Bronchial epithelial cell (primary cell): ENCODE data around the gene MBLAC1. TPM values are rescaled to one million over a fixed set of nuclear protein-coding genes. Genes with fewer than 3 reads are reported as not detected.
A peak's percentile ranks its signal among the peaks of the same experiment; 100 is the strongest.

ENCODE experiments used
- DNase-seq: peaks from one replicate; pipeline ENCODE4 v3.0.0-alpha.2; 2010; ENCODE audit warnings: low read depth
- FAIRE-seq: peaks from 2 replicates; lab custom pipeline; 2011; peaks lifted over from hg19 to GRCh38; lab: Jason Lieb, UNC
- H3K27me3 ChIP-seq: 2 replicates; pipeline ENCODE4 v1.5.1; 2011; ENCODE audit warnings: low read length; ENCODE audit not compliant: control insufficient read depth, insufficient read depth
- H3K36me3 ChIP-seq: 2 replicates; pipeline ENCODE4 v1.5.1; 2011; ENCODE audit warnings: low read length; ENCODE audit not compliant: control insufficient read depth, insufficient read depth
- H3K4me3 ChIP-seq: 2 replicates; pipeline ENCODE4 v1.5.1; 2011; ENCODE audit warnings: mild to moderate bottlenecking, low read depth, low read length, control low read depth
- total RNA-seq: library from RNA; depleted of rRNA; stranded (reverse); fragments of >200 nt; gene quantifications from 2 replicates; pipeline ENCODE4 v1.2.1, GENCODE V29; 2014
- TF ChIP-seq, protein P1 (sequence below): IDR thresholded peaks from 2 replicates; pipeline ENCODE4 v1.5.1; 2011; ENCODE audit warnings: mild to moderate bottlenecking, moderate library complexity, low read length, control low read depth, inconsistent platforms; ENCODE audit not compliant: insufficient read depth, severe bottlenecking

The MBLAC1 gene
- total RNA-seq, 1 donor from 2014 or later, result 1.6 TPM

- Histone ChIP-seq H3K4me3 (peak within 1 kb of the TSS; percentile 69), H3K27me3 (no peaks in the 10 kb centered on the region), H3K36me3 (peaks cover 32% of the 10 kb centered on the region)
- TF ChIP-seq, protein P1, sequence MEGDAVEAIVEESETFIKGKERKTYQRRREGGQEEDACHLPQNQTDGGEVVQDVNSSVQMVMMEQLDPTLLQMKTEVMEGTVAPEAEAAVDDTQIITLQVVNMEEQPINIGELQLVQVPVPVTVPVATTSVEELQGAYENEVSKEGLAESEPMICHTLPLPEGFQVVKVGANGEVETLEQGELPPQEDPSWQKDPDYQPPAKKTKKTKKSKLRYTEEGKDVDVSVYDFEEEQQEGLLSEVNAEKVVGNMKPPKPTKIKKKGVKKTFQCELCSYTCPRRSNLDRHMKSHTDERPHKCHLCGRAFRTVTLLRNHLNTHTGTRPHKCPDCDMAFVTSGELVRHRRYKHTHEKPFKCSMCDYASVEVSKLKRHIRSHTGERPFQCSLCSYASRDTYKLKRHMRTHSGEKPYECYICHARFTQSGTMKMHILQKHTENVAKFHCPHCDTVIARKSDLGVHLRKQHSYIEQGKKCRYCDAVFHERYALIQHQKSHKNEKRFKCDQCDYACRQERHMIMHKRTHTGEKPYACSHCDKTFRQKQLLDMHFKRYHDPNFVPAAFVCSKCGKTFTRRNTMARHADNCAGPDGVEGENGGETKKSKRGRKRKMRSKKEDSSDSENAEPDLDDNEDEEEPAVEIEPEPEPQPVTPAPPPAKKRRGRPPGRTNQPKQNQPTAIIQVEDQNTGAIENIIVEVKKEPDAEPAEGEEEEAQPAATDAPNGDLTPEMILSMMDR, result no peak
- FAIRE-seq (no peak), DNase-seq (peak; percentile 92)
Measured at GRCh38 chr7:100101016-100101862, 25.5 kb upstream of the MBLAC1 start, which contains the start of the genes AP4M1 and MCM7. TSS of gene AP4M1 (plus strand) at chr7:100101643. CDS start at chr7:100101715, 72 bp downstream. TSS of gene MCM7 (minus strand) at chr7:100101397. CDS start at chr7:100101294, 103 bp downstream.

DNA sequence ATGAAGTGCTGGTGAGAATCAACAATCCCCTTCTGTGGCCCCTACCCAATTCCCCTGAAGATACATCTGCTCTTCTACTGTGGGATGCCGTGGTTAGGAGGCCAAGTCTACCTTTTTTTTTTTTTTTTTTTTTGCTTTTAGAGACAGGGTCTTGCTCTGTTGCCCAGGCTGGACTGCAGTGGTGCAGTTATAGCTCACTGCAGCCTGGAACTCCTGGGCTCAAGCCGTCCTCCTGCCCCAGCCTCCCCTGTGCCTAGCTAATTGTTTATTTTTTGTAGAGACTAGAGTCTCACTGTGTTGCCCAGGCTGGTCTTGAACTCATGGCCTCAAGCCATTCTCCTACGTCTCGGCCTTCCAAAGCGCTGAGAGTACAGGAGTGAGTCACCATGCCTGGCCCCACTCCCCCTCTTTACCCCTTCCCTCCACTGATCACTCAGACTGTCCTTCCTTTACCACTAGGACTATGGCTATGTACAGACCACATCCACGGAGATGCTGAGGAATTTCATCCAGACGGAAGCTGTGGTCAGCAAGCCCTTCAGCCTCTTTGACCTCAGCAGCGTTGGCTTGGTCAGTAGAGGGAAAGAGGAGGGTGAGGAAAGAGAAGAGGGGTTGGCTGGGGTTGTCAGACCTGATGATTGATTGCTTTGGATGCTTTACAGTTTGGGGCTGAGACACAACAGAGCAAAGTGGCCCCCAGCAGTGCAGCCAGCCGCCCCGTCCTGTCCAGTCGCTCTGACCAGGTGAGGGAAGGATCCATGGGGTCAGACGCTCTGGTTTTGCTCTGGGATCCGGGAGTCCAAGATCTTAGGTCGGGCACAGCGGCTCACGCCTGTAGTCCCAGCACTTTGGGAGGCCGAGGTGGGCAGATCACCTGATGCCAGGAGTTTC is 23.6 kb upstream of the MBLAC1 start:
- FAIRE-seq, result no peak
- Histone ChIP-seq H3K36me3 (peaks cover 29% of the 10 kb centered on the region), H3K4me3 (no peak overlapping the region), H3K27me3 (no peaks in the 10 kb centered on the region)
- no peak for DNase-seq
- TF ChIP-seq, protein P1, result no peak

DNA sequence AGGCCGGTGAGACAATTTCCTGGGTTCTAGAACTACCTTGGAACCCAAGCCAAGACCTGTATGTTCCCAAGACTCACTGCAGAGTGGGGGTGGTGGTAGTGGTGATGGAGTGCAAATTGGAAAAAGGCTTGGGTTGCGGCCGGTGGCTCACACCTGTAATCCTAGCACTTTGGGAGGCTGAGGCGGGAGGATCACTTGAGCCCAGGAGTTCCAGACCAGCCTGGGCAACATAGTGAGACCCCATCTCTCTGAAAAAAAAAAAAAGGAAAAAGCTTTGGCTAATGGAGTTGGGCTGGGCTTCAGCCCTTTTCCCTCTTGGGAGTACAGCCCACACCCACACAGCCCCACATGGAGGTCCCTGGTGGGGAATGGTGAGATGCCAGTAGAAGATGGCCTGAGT is 21.2 kb upstream of the MBLAC1 start:
- FAIRE-seq, result no peak
- H3K36me3 ChIP-seq, result peaks cover 26% of the 10 kb centered on the region

GRCh38 chr7:100106633-100107032 is 20.1 kb upstream of the MBLAC1 start:
- Histone ChIP-seq H3K4me3 (no peak overlapping the region), H3K36me3 (peaks cover 30% of the 10 kb centered on the region), H3K27me3 (no peaks in the 10 kb centered on the region)
- no peak for FAIRE-seq
- TF ChIP-seq, protein P1, result no peak
- DNase-seq, result no peak

More for the DNA sequence above, 21.2 kb upstream of the MBLAC1 start:
- Histone ChIP-seq H3K4me3 (no peak overlapping the region), H3K27me3 (no peaks in the 10 kb centered on the region)
- no peak for DNase-seq
- TF ChIP-seq, protein P1, result no peak

GRCh38 chr7:100107125-100107737 is 19.5 kb upstream of the MBLAC1 start:
- TF ChIP-seq, protein P1, result no peak
- peaks cover 31% of the 10 kb centered on the region for H3K36me3 ChIP-seq
- no peaks in the 10 kb centered on the region for H3K27me3 ChIP-seq
- H3K4me3 ChIP-seq, result no peak overlapping the region
- FAIRE-seq (no peak), DNase-seq (no peak)
